Sigmoid colon (tissue), 4 donors: ENCODE results near the gene TMEM223.

Source experiments
- EP300 ChIP-seq, 4 donors: sonication (generic); formaldehyde crosslinking; IDR thresholded peaks; one replicate each; pipeline ENCODE4 v1.6.1; 2017; ENCODE audit warnings: antibody characterized with exemption in 4 of 4
- POLR2A ChIP-seq, 2 donors: fragments of 450-650 bp; IDR thresholded peaks; one replicate each; pipeline ENCODE4 v1.6.1; 2016; ENCODE audit warnings: antibody characterized with exemption in 2 of 2, mild to moderate bottlenecking in 2 of 2, moderate library complexity in 2 of 2
- POLR2AphosphoS5 ChIP-seq, 4 donors: sonication (generic); formaldehyde crosslinking; IDR thresholded peaks; one replicate each; pipeline ENCODE4 v1.6.1; 2017; ENCODE audit warnings: antibody characterized with exemption in 4 of 4
- TF ChIP-seq, protein P1 (sequence below), 4 experiments: fragments of 450-650 bp in 3 of 4; fragments of 200-600 bp in 1 of 4; IDR thresholded peaks; one replicate each; pipeline ENCODE4 v1.5.1; 2016 to 2019; ENCODE audit warnings: antibody characterized with exemption in 4 of 4, mild to moderate bottlenecking in 3 of 4, moderate library complexity in 2 of 4

DNA sequence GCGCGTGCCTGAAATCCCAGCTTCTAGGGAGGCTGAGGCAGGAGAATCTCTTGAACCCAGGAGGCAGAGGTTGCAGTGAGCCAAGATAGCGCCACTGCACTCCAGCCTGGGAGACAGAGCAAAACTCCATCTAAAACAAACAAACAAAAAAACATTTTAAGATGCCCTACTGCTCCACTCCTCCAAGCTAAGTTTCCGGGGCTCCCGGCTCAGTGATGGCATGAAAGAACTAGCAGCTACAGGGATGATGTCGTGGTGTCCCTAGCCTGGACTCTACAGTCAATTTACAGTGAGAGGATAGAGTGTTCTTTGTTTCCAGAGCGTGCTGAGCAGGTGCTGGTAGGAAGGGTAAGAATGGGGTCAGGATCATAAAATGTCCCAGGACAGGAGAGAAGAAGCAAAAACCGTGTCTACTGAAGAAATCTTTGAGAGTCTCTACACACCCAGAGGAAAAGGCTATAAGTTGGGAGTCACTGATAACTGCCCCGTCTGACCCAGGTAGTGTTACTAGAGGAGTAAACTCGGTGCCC lies 36.7 kb downstream of the TMEM223 start:
- TF ChIP-seq POLR2A (IDR thresholded peaks at IDR 0.05): no peak
- TF ChIP-seq EP300 (IDR thresholded peaks at IDR 0.05): no peak
- TF ChIP-seq, protein P1, sequence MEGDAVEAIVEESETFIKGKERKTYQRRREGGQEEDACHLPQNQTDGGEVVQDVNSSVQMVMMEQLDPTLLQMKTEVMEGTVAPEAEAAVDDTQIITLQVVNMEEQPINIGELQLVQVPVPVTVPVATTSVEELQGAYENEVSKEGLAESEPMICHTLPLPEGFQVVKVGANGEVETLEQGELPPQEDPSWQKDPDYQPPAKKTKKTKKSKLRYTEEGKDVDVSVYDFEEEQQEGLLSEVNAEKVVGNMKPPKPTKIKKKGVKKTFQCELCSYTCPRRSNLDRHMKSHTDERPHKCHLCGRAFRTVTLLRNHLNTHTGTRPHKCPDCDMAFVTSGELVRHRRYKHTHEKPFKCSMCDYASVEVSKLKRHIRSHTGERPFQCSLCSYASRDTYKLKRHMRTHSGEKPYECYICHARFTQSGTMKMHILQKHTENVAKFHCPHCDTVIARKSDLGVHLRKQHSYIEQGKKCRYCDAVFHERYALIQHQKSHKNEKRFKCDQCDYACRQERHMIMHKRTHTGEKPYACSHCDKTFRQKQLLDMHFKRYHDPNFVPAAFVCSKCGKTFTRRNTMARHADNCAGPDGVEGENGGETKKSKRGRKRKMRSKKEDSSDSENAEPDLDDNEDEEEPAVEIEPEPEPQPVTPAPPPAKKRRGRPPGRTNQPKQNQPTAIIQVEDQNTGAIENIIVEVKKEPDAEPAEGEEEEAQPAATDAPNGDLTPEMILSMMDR (IDR thresholded peaks at IDR 0.05): no peak
- TF ChIP-seq POLR2AphosphoS5 (IDR thresholded peaks at IDR 0.05): no peak
